Measurements from ENCODE around the gene ATXN7L3. TPM values are rescaled to one million over a fixed set of nuclear protein-coding genes. Genes with fewer than 3 reads are reported as not detected.

The ATXN7L3 gene
- polyA plus RNA-seq, 12 donors: 36.3 to 63.7 (median 49.6) TPM; not detected in 1

Other genes starting within 250 kb of the ATXN7L3 start
- gene PYY, start 245.9 kb downstream of the ATXN7L3 start, polyA plus RNA-seq (ENCODE audit: insufficient read length in 12 of 12): 10 to 100 TPM in 1 of 12 donors, under 1 TPM in 2, not detected in 9; 0.22 to 79.9 (median 0.47) TPM
- gene NAGS, start 195.3 kb downstream of the ATXN7L3 start, polyA plus RNA-seq (ENCODE audit: insufficient read length in 12 of 12): under 1 TPM in 10 of 12 donors, not detected in 2; 0.17 to 0.70 (median 0.42) TPM
- gene TMEM101, start 184.9 kb downstream of the ATXN7L3 start, polyA plus RNA-seq (ENCODE audit: insufficient read length in 12 of 12): 10 to 100 TPM in 11 of 12 donors, not detected in 1; 20.2 to 33.7 (median 27.2) TPM
- 100 to 1,000 TPM in 1 of 12 donors, 10 to 100 TPM in 11; 26.4 to 379 (median 30.7) TPM for gene LSM12, start 133.2 kb downstream of the ATXN7L3 start, polyA plus RNA-seq (ENCODE audit: insufficient read length in 12 of 12)
- 10 to 100 TPM in 11 of 12 donors, not detected in 1; 25.8 to 65.2 (median 34.2) TPM for gene G6PC3, start 129.1 kb downstream of the ATXN7L3 start, polyA plus RNA-seq (ENCODE audit: insufficient read length in 12 of 12)
- gene HDAC5, start 76.2 kb downstream of the ATXN7L3 start, polyA plus RNA-seq (ENCODE audit: insufficient read length in 12 of 12): 10 to 100 TPM in 11 of 12 donors, not detected in 1; 42.1 to 70.6 (median 50.0) TPM
- 1 to 10 TPM in 10 of 12 donors, not detected in 2; 1.6 to 4.3 (median 2.7) TPM for gene HROB, start 58.0 kb downstream of the ATXN7L3 start, polyA plus RNA-seq (ENCODE audit: insufficient read length in 12 of 12)
- 10 to 100 TPM in 6 of 12 donors, 1 to 10 TPM in 4, not detected in 2; 6.3 to 21.7 (median 13.2) TPM for gene ASB16, start 29.2 kb downstream of the ATXN7L3 start, polyA plus RNA-seq (ENCODE audit: insufficient read length in 12 of 12)
- 10 to 100 TPM in 11 of 12 donors, not detected in 1; 32.6 to 63.8 (median 45.1) TPM for gene TMUB2, start 12.9 kb downstream of the ATXN7L3 start, polyA plus RNA-seq (ENCODE audit: insufficient read length in 12 of 12)
- 100 to 1,000 TPM in 1 of 12 donors, 10 to 100 TPM in 10, not detected in 1; 54.5 to 112 (median 71.6) TPM for gene UBTF, start 19.8 kb upstream of the ATXN7L3 start, polyA plus RNA-seq (ENCODE audit: insufficient read length in 12 of 12)
- gene SLC4A1, start 68.3 kb upstream of the ATXN7L3 start, polyA plus RNA-seq (ENCODE audit: insufficient read length in 12 of 12): 10 to 100 TPM in 5 of 12 donors, 1 to 10 TPM in 6, not detected in 1; 3.7 to 36.3 (median 7.8) TPM
- 10 to 100 TPM in 1 of 12 donors, 1 to 10 TPM in 5, under 1 TPM in 4, not detected in 2; 0.72 to 14.2 (median 1.7) TPM for gene RUNDC3A, start 108.7 kb upstream of the ATXN7L3 start, polyA plus RNA-seq (ENCODE audit: insufficient read length in 12 of 12)
- 100 to 1,000 TPM in 1 of 12 donors, 10 to 100 TPM in 10, not detected in 1; 37.8 to 110 (median 57.4) TPM for gene SLC25A39, start 124.9 kb upstream of the ATXN7L3 start, polyA plus RNA-seq (ENCODE audit: insufficient read length in 12 of 12)
- gene GRN, start 145.4 kb upstream of the ATXN7L3 start, polyA plus RNA-seq (ENCODE audit: insufficient read length in 12 of 12): 100 to 1,000 TPM in 11 of 12 donors, not detected in 1; 147 to 278 (median 178) TPM
- gene FAM171A2, start 164.0 kb upstream of the ATXN7L3 start, polyA plus RNA-seq (ENCODE audit: insufficient read length in 12 of 12): 100 to 1,000 TPM in 1 of 12 donors, 10 to 100 TPM in 10, not detected in 1; 34.7 to 120 (median 69.4) TPM
- 1 to 10 TPM in 10 of 12 donors, not detected in 2; 1.2 to 3.0 (median 2.5) TPM for gene ITGA2B, start 189.8 kb upstream of the ATXN7L3 start, polyA plus RNA-seq (ENCODE audit: insufficient read length in 12 of 12)

Data from muscle of arm (tissue), 12 donors.